BJ (cell line): ENCODE measurements around the gene CLNK. TPM values are rescaled to one million over a fixed set of nuclear protein-coding genes. Genes with fewer than 3 reads are reported as not detected.

Experiments
- CTCF ChIA-PET: fragments of 350-600 bp; formaldehyde crosslinking; extraction: SDS; loops from one replicate; lab custom pipeline; 2021; ENCODE audit warnings: antibody characterized with exemption, inconsistent platforms; lab: Yijun Ruan, JAX
- POLR2A ChIA-PET: fragments of 300-600 bp; sonication (Branson Sonifier 250); formaldehyde crosslinking; extraction: SDS; loops from one replicate; lab custom pipeline; 2021; ENCODE audit warnings: antibody characterized with exemption; lab: Charles Lee
- DNase-seq: peaks from one replicate; pipeline ENCODE4 v3.0.0-alpha.2; 2011; ENCODE audit warnings: low read depth
- H3K27me3 ChIP-seq: 2 replicates; pipeline ENCODE4 v1.6.0; 2011; ENCODE audit warnings: low read length; ENCODE audit not compliant: control insufficient read depth, insufficient read depth
- H3K36me3 ChIP-seq: 2 replicates; pipeline ENCODE4 v1.5.1; 2011; ENCODE audit warnings: low read length; ENCODE audit not compliant: control insufficient read depth, insufficient read depth
- H3K4me3 ChIP-seq: 2 replicates; pipeline ENCODE4 v1.5.1; 2011; ENCODE audit warnings: low read depth, mild to moderate bottlenecking, control low read depth, low read length
- CTCF ChIP-seq: IDR thresholded peaks from 2 replicates; pipeline ENCODE4 v1.5.1; 2011; ENCODE audit warnings: low read depth, mild to moderate bottlenecking, control low read depth, inconsistent platforms, low read length, moderate library complexity; ENCODE audit not compliant: insufficient read depth
- polyA plus RNA-seq: library from polyadenylated mRNA; depleted of rRNA; stranded (reverse); fragments of >200 nt; gene quantifications from 2 replicates; pipeline ENCODE4 v1.2.3, GENCODE V29; 2011

The CLNK gene
- polyA plus RNA-seq, 1 experiment, result not detected

- Histone ChIP-seq H3K27me3 (0 out of 2 replicates have a peak, but pooled peaks cover 1% of the 10 kb centered on the region), H3K4me3 (no peak overlapping the region), H3K36me3 (no peaks in the 10 kb centered on the region)
- CTCF ChIA-PET, result no interaction called here
- POLR2A ChIA-PET, result interaction anchor here (0.6 kb wide), 1 partner anchor 9 kb away, joined by 10 read pairs; no protein-coding TSS in a partner anchor
- no peak for DNase-seq
- TF ChIP-seq CTCF, result no peak
Observed at GRCh38 chr4:10596586-10597290, 87.8 kb downstream of the CLNK start.

- DNase-seq, result no peak
- Histone ChIP-seq H3K4me3 (no peak overlapping the region), H3K27me3 (0 out of 2 replicates have a peak, but pooled peaks cover 1% of the 10 kb centered on the region), H3K36me3 (no peaks in the 10 kb centered on the region)
- POLR2A ChIA-PET, result no interaction called here
- TF ChIP-seq CTCF, result no peak
- CTCF ChIA-PET, result no interaction called here
Observed at GRCh38 chr4:10593130-10593529, 91.4 kb downstream of the CLNK start.

GRCh38 chr4:10590896-10591295 lies 93.7 kb downstream of the CLNK start:
- H3K4me3 ChIP-seq, result no peak overlapping the region
- 0 out of 2 replicates have a peak, but pooled peaks cover 1% of the 10 kb centered on the region for H3K27me3 ChIP-seq
- ChIA-PET POLR2A (no interaction called here), CTCF (interaction anchor here (1.1 kb wide), 1 partner anchor 10 kb away, joined by 3 read pairs; no protein-coding TSS in a partner anchor)
- TF ChIP-seq CTCF, result no peak
- DNase-seq, result no peak
- no peaks in the 10 kb centered on the region for H3K36me3 ChIP-seq

- no peaks in the 10 kb centered on the region for H3K36me3 ChIP-seq
- 0 out of 2 replicates have a peak, but pooled peaks cover 1% of the 10 kb centered on the region for H3K27me3 ChIP-seq
- no peak for DNase-seq
- ChIA-PET POLR2A (no interaction called here), CTCF (interaction anchor here (0.5 to 1.0 kb wide), 2 partner anchors 9 to 933 kb away, joined by 3 read pairs; no protein-coding TSS in a partner anchor)
- H3K4me3 ChIP-seq, result no peak overlapping the region
- TF ChIP-seq CTCF, result no peak
Observed at GRCh38 chr4:10589799-10590198, 94.8 kb downstream of the CLNK start.

GRCh38 chr4:10589321-10589720 lies 95.2 kb downstream of the CLNK start:
- no peak for TF ChIP-seq CTCF
- 0 out of 2 replicates have a peak, but pooled peaks cover 1% of the 10 kb centered on the region for H3K27me3 ChIP-seq
- CTCF ChIA-PET, result interaction anchor here (0.9 to 1.3 kb wide), 3 partner anchors 9 to 564 kb away, joined by 3 read pairs; no protein-coding TSS in a partner anchor
- POLR2A ChIA-PET, result no interaction called here
- no peak for DNase-seq
- no peaks in the 10 kb centered on the region for H3K36me3 ChIP-seq
- H3K4me3 ChIP-seq, result no peak overlapping the region
